ENCODE measurements around the gene UNC5A.
A peak's percentile ranks its signal among the peaks of the same experiment; 100 is the strongest.

Gene UNC5A

DNA sequence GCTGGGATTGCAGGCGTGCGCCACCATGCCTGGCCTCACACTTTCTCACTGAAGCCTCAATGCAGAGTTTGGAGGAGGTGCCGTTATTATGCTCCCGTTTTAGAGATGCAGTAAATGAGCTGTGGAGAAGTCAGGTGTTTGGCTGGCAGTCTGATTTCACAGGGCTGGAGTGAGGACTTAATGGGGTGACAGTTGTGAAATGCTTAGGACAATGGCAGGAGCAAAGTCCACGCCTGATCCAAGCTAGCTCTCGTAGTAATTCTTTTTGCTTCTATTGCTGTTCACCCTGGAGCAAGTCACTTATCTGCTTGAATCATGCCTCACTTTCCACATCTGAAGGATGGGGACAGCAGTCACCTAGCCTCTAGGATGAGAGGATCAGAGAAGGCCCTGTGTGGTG, 21.8 kb downstream of the UNC5A start:
- no peaks in the 10 kb centered on the region for H3K9me3 ChIP-seq (ENCODE audit: control insufficient read depth, insufficient read depth, low read depth, low read length)
- no peak overlapping the region for H3K27ac ChIP-seq (ENCODE audit: extremely low read depth, low read depth, low read length)
- TF ChIP-seq ZNF350 (tag by site-specific recombination; IDR thresholded peaks at IDR 0.05): no peak
- TF ChIP-seq RBAK (tag by site-specific recombination; IDR thresholded peaks at IDR 0.05): no peak
- no peak for TF ChIP-seq ZNF654 (tag by site-specific recombination; IDR thresholded peaks at IDR 0.05; ENCODE audit: low read depth)
- no peak for TF ChIP-seq ZNF747 (tag by site-specific recombination; IDR thresholded peaks at IDR 0.05)
- no peak for TF ChIP-seq KLF9 (tag by site-specific recombination; IDR thresholded peaks at IDR 0.05; ENCODE audit: low read depth)
- TF ChIP-seq, protein P1, sequence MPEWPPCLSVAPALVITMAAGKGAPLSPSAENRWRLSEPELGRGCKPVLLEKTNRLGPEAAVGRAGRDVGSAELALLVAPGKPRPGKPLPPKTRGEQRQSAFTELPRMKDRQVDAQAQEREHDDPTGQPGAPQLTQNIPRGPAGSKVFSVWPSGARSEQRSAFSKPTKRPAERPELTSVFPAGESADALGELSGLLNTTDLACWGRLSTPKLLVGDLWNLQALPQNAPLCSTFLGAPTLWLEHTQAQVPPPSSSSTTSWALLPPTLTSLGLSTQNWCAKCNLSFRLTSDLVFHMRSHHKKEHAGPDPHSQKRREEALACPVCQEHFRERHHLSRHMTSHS (tag by site-specific recombination; IDR thresholded peaks at IDR 0.05): no peak
- no peak for TF ChIP-seq ZNF433 (tag by site-specific recombination; IDR thresholded peaks at IDR 0.05; ENCODE audit: low read depth)
- TF ChIP-seq ZNF2 (tag by site-specific recombination; IDR thresholded peaks at IDR 0.05): no peak
- ChIA-PET POLR2A (no interaction called here), CTCF (interaction anchor here (1.1 kb wide), 1 partner anchor 280 kb away, joined by 3 read pairs; no protein-coding TSS in a partner anchor)
- no peak overlapping the region for H3K4me3 ChIP-seq (ENCODE audit: low read depth, low read length)
- H3K4me1 ChIP-seq (ENCODE audit: control insufficient read depth, insufficient read depth, low read length): no peaks in the 10 kb centered on the region
- no peaks in the 10 kb centered on the region for H3K36me3 ChIP-seq (ENCODE audit: control insufficient read depth in 2 of 2, insufficient read depth in 1 of 2, low read length in 2 of 2)

DNA sequence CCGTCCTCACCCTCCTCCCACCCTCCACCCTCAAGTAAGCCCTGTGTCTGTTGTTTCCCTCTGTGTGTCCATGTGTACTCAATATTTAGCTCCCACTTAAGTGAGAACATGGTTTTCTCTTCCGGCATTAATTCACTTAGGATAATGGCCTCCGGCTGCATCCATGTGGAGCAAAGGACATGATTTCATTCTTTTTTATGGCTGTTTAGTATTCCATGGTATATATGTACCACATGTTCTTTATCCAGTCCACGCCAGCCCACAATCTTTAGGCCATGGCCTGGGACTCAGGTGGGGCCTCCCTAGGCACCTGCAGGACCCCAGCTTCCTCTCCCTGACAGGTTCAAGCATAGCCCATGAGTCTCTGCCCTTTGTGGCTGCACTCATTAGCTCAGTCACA, 22.9 kb downstream of the UNC5A start:
- H3K27ac ChIP-seq (ENCODE audit: extremely low read depth, low read depth, low read length): no peak overlapping the region
- H3K36me3 ChIP-seq (ENCODE audit: control insufficient read depth in 2 of 2, insufficient read depth in 1 of 2, low read length in 2 of 2): no peaks in the 10 kb centered on the region
- H3K4me1 ChIP-seq (ENCODE audit: control insufficient read depth, insufficient read depth, low read length): no peaks in the 10 kb centered on the region
- no peaks in the 10 kb centered on the region for H3K9me3 ChIP-seq (ENCODE audit: control insufficient read depth, insufficient read depth, low read depth, low read length)
- POLR2A ChIA-PET: no interaction called here
- CTCF ChIA-PET: interaction anchor here (1.1 kb wide), 1 partner anchor 279 kb away, joined by 3 read pairs; no protein-coding TSS in a partner anchor
- no peak overlapping the region for H3K4me3 ChIP-seq (ENCODE audit: low read depth, low read length)
- peak; percentile 76; the same call in 1 of the 2 replicates for TF ChIP-seq ZNF146 (tag by site-specific recombination; IDR thresholded peaks at IDR 0.05)
- TF ChIP-seq, protein P2, sequence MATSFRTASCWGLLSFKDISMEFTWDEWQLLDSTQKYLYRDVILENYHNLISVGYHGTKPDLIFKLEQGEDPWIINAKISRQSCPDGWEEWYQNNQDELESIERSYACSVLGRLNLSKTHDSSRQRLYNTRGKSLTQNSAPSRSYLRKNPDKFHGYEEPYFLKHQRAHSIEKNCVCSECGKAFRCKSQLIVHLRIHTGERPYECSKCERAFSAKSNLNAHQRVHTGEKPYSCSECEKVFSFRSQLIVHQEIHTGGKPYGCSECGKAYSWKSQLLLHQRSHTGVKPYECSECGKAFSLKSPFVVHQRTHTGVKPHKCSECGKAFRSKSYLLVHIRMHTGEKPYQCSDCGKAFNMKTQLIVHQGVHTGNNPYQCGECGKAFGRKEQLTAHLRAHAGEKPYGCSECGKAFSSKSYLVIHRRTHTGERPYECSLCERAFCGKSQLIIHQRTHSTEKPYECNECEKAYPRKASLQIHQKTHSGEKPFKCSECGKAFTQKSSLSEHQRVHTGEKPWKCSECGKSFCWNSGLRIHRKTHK (tag by site-specific recombination; IDR thresholded peaks at IDR 0.05): no peak
- TF ChIP-seq, protein P3, sequence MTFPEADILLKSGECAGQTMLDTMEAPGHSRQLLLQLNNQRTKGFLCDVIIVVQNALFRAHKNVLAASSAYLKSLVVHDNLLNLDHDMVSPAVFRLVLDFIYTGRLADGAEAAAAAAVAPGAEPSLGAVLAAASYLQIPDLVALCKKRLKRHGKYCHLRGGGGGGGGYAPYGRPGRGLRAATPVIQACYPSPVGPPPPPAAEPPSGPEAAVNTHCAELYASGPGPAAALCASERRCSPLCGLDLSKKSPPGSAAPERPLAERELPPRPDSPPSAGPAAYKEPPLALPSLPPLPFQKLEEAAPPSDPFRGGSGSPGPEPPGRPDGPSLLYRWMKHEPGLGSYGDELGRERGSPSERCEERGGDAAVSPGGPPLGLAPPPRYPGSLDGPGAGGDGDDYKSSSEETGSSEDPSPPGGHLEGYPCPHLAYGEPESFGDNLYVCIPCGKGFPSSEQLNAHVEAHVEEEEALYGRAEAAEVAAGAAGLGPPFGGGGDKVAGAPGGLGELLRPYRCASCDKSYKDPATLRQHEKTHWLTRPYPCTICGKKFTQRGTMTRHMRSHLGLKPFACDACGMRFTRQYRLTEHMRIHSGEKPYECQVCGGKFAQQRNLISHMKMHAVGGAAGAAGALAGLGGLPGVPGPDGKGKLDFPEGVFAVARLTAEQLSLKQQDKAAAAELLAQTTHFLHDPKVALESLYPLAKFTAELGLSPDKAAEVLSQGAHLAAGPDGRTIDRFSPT (tag by site-specific recombination; IDR thresholded peaks at IDR 0.05): no peak
- no peak for TF ChIP-seq EGR2 (tag by site-specific recombination; IDR thresholded peaks at IDR 0.05; ENCODE audit: low read depth)

DNA sequence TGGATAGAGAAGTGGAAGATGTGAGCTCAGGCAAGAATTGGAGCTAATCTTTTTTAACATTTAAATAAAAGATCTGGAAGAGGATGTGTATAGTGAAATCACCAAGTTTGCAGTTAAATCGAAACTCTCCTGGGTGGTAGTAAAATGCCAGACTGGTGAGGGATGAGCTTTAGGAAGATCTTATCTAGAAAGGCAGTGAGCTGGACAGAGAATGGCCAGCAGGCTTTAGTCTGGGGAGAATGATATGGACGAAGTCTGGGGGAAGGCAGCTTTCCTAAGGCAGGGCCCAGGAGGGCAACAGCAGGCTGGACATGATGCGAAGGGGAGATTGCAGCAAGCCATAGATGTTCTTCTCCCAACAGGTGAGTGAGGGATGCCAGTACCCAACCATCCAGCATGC, 25.6 kb downstream of the UNC5A start:
- no peak for TF ChIP-seq ZNF830 (tag by site-specific recombination; IDR thresholded peaks at IDR 0.05; ENCODE audit: low read depth)
- TF ChIP-seq ZNF248 (tag by site-specific recombination; IDR thresholded peaks at IDR 0.05): no peak
- TF ChIP-seq ZNF785 (tag by site-specific recombination; IDR thresholded peaks at IDR 0.05): no peak
- no peak for TF ChIP-seq ZEB2 (tag by site-specific recombination; IDR thresholded peaks at IDR 0.05)
- TF ChIP-seq ZNF121 (tag by site-specific recombination; IDR thresholded peaks at IDR 0.05): no peak
- TF ChIP-seq ZNF48 (tag by site-specific recombination; IDR thresholded peaks at IDR 0.05): no peak
- TF ChIP-seq ZNF600 (tag by site-specific recombination; IDR thresholded peaks at IDR 0.05): no peak
- H3K4me1 ChIP-seq (ENCODE audit: control insufficient read depth, insufficient read depth, low read length): no peaks in the 10 kb centered on the region
- H3K4me3 ChIP-seq (ENCODE audit: low read depth, low read length): no peak overlapping the region
- ChIA-PET POLR2A (interaction anchor here (0.7 kb wide), 1 partner anchor 16 kb away, joined by 3 read pairs; no protein-coding TSS in a partner anchor), CTCF (interaction anchor here (0.7 to 1.3 kb wide), 2 partner anchors 23 to 175 kb away, joined by 4 read pairs; no protein-coding TSS in a partner anchor)
- no peaks in the 10 kb centered on the region for H3K9me3 ChIP-seq (ENCODE audit: control insufficient read depth, insufficient read depth, low read depth, low read length)
- H3K27ac ChIP-seq (ENCODE audit: extremely low read depth, low read depth, low read length): no peak overlapping the region
- no peaks in the 10 kb centered on the region for H3K36me3 ChIP-seq (ENCODE audit: control insufficient read depth in 2 of 2, insufficient read depth in 1 of 2, low read length in 2 of 2)
